Loucy (cell line): Measurements from ENCODE around the gene PGRMC2.

Source experiments
- CTCF ChIP-seq: fragments of 200-600 bp; sonication (generic); conservative IDR thresholded peaks from 2 replicates; pipeline ENCODE4 v1.5.1; 2014; ENCODE audit warnings: mild to moderate bottlenecking, antibody characterized with exemption, low read length
- EZH2phosphoT487 ChIP-seq: fragments of 200-600 bp; IDR thresholded peaks from 2 replicates; pipeline ENCODE4 v1.6.1; 2018; ENCODE audit warnings: antibody characterized with exemption, mild to moderate bottlenecking, moderate library complexity, borderline replicate concordance

GRCh38 chr4:128241019-128241418 is 46.6 kb downstream of the PGRMC2 start:
- TF ChIP-seq CTCF, result no peak
- no peak for TF ChIP-seq EZH2phosphoT487
